Fibroblast of lung (primary cell): Measurements from ENCODE around the gene RTN4RL2. TPM values are rescaled to one million over a fixed set of nuclear protein-coding genes. Genes with fewer than 3 reads are reported as not detected.

Experiments
- DNase-seq, 2 donors: peaks; one replicate each; pipeline versions ENCODE4 v3.0.0 to v3.0.0-alpha.2; 2010; ENCODE audit warnings: low read depth in 2 of 2
- H2AFZ ChIP-seq: 2 replicates; pipeline ENCODE4 v1.5.1; 2012; ENCODE audit warnings: low read length, control low read depth, inconsistent platforms
- H3K27ac ChIP-seq: 2 replicates; pipeline ENCODE4 v1.5.1; 2011; ENCODE audit warnings: low read length, control low read depth; ENCODE audit not compliant: insufficient read depth
- H3K27me3 ChIP-seq: 2 replicates; pipeline ENCODE4 v1.5.1; 2011; ENCODE audit warnings: mild to moderate bottlenecking, low read length; ENCODE audit not compliant: control insufficient read depth, insufficient read depth
- H3K36me3 ChIP-seq: 2 replicates; pipeline ENCODE4 v1.5.1; 2011; ENCODE audit warnings: low read length; ENCODE audit not compliant: control insufficient read depth, insufficient read depth
- H3K4me1 ChIP-seq: 2 replicates; pipeline ENCODE4 v1.5.1; 2011; ENCODE audit warnings: low read length; ENCODE audit not compliant: control insufficient read depth, insufficient read depth; ENCODE audit errors: extremely low read depth
- H3K4me2 ChIP-seq: 2 replicates; pipeline ENCODE4 v1.5.1; 2011; ENCODE audit warnings: low read length, control low read depth; ENCODE audit not compliant: insufficient read depth; ENCODE audit errors: extremely low read depth
- H3K4me3 ChIP-seq, 4 experiments: fragments of 200-600 bp in 1 of 4; sonication (generic) in 1 of 4; replicated peaks in 1 of 4; 2 replicates each; pipeline ENCODE4 v1.5.1; 2011 to 2016; ENCODE audit warnings: low read length in 4 of 4, low read depth in 3 of 4, mild to moderate bottlenecking in 3 of 4, control low read depth in 2 of 4, inconsistent platforms in 1 of 4, mixed read lengths in 1 of 4; ENCODE audit not compliant: insufficient read depth in 1 of 4; ENCODE audit errors: control extremely low read depth in 1 of 4
- H3K79me2 ChIP-seq: 2 replicates; pipeline ENCODE4 v1.5.1; 2012; ENCODE audit warnings: mild to moderate bottlenecking, low read length, inconsistent platforms; ENCODE audit not compliant: control insufficient read depth, insufficient read depth
- H3K9ac ChIP-seq: 2 replicates; pipeline ENCODE4 v1.5.1; 2011; ENCODE audit warnings: mild to moderate bottlenecking, low read length, control low read depth; ENCODE audit not compliant: insufficient read depth
- H3K9me3 ChIP-seq: 2 replicates; pipeline ENCODE4 v1.5.1; 2012; ENCODE audit warnings: low read depth, low read length; ENCODE audit not compliant: control insufficient read depth, insufficient read depth
- H4K20me1 ChIP-seq: 2 replicates; pipeline ENCODE4 v1.5.1; 2011; ENCODE audit warnings: low read length; ENCODE audit not compliant: control insufficient read depth, insufficient read depth; ENCODE audit errors: extremely low read depth
- EZH2 ChIP-seq: IDR thresholded peaks from 2 replicates; pipeline ENCODE4 v1.5.1; 2012; ENCODE audit warnings: low read length, control low read depth, mild to moderate bottlenecking; ENCODE audit errors: missing control alignments
- polyA plus RNA-seq, 2 donors: library from polyadenylated mRNA; depleted of rRNA in 1 of 2; stranded (reverse) in 1 of 2; unstranded in 1 of 2; fragments of >200 nt; gene quantifications; 2 replicates each; pipeline ENCODE4 v1.2.1, GENCODE V29; 2011 to 2012; ENCODE audit warnings: missing spikeins in 1 of 2
- total RNA-seq: library from RNA; depleted of rRNA; stranded (reverse); fragments of >200 nt; gene quantifications from 2 replicates; pipeline ENCODE4 v1.2.1, GENCODE V29; 2014
- TF ChIP-seq, protein P1 (sequence below), 2 donors: IDR thresholded peaks in 1 of 2; conservative IDR thresholded peaks in 1 of 2; 1 replicate in 1 of 2; 2 replicates in 1 of 2; pipeline ENCODE4 v1.5.1; 2011 to 2012; ENCODE audit warnings: low read length in 2 of 2, control low read depth in 1 of 2, inconsistent platforms in 1 of 2, low read depth in 1 of 2, mild to moderate bottlenecking in 1 of 2

The RTN4RL2 gene
- total and polyA plus RNA-seq, 2 donors (not counting 1 experiment from before 2014, with no cell fraction given) = 0.17 to 0.27 TPM

DNA sequence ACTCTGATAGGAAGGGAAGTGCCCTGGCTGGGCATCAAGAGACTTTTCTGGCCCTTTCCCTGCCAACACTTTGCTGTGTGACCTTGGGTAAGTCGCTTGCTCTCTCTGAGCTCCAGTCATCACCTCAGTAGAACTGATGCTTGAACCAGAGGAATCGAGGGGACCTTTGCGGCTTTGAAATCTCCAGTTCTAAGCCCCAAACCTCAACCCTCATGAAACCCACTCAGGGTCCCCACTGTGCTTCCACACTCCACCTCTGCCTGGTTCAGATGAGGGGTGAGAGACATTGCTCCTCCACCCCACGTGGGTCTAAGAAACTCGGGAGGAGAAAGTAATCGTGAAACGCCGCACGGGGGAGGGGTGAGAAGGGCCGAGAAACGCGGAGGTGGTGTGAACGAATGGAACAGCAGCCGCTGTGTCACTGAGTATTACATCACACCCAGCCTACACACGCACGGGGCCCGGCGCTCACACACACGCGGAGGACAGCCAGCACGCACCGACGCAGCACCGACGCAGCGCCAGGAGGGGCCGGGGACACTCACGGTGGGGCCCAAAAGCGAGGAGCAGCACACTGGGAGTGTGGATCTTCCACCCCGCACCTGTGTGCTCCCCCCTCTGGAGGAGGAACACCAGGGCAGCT, 4.3 kb downstream of the RTN4RL2 start:
- TF ChIP-seq, protein P1, sequence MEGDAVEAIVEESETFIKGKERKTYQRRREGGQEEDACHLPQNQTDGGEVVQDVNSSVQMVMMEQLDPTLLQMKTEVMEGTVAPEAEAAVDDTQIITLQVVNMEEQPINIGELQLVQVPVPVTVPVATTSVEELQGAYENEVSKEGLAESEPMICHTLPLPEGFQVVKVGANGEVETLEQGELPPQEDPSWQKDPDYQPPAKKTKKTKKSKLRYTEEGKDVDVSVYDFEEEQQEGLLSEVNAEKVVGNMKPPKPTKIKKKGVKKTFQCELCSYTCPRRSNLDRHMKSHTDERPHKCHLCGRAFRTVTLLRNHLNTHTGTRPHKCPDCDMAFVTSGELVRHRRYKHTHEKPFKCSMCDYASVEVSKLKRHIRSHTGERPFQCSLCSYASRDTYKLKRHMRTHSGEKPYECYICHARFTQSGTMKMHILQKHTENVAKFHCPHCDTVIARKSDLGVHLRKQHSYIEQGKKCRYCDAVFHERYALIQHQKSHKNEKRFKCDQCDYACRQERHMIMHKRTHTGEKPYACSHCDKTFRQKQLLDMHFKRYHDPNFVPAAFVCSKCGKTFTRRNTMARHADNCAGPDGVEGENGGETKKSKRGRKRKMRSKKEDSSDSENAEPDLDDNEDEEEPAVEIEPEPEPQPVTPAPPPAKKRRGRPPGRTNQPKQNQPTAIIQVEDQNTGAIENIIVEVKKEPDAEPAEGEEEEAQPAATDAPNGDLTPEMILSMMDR (conservative IDR thresholded peaks at IDR 0.05 in 1 of 2, IDR thresholded peaks at IDR 0.05 in 1 of 2; ENCODE audit: low read depth in 1 of 2, low read length in 2 of 2) = no peak
- no peak for TF ChIP-seq EZH2
- H3K4me2 ChIP-seq = no peak overlapping the region
- no peak for DNase-seq
- H3K79me2 ChIP-seq = no peaks in the 10 kb centered on the region
- peaks cover 7% of the 10 kb centered on the region for H3K27me3 ChIP-seq
- no peaks in the 10 kb centered on the region for H3K9me3 ChIP-seq
- no peaks in the 10 kb centered on the region for H4K20me1 ChIP-seq
- no peak overlapping the region for H3K9ac ChIP-seq
- H3K36me3 ChIP-seq = no peaks in the 10 kb centered on the region
- H3K4me1 ChIP-seq = no peaks in the 10 kb centered on the region
- H2AFZ ChIP-seq = no peak overlapping the region
- H3K4me3 ChIP-seq = no peak overlapping the region
- no peak overlapping the region for H3K27ac ChIP-seq

DNA sequence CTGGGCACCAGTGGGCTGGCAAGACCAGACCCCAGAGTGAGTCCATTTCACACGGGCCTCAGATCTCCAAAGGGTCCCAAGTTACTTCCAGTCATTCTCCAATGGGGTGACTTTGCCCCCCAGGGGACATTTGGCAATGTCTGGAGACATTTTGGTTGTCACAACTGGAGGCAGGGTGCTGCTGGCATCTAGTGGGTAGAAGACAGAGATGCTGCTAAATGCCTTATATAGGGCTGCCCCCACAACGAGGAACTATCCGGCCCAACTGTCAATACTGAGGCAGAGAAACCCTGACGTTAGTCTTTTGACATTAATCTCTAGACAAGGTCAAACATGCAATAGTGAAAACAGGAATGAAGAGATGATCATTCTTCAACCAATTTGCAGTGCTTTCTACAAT, 6.4 kb downstream of the RTN4RL2 start:
- Histone ChIP-seq H3K36me3 (no peaks in the 10 kb centered on the region), H3K4me1 (no peaks in the 10 kb centered on the region), H3K4me2 (no peak overlapping the region), H2AFZ (no peak overlapping the region), H3K27me3 (peaks cover 2% of the 10 kb centered on the region), H3K9me3 (no peaks in the 10 kb centered on the region), H3K9ac (no peak overlapping the region), H3K79me2 (no peaks in the 10 kb centered on the region), H4K20me1 (no peaks in the 10 kb centered on the region), H3K4me3 (no peak overlapping the region), H3K27ac (no peak overlapping the region)
- no peak for DNase-seq
- TF ChIP-seq, protein P1 (conservative IDR thresholded peaks at IDR 0.05 in 1 of 2, IDR thresholded peaks at IDR 0.05 in 1 of 2; ENCODE audit: low read depth in 1 of 2, low read length in 2 of 2) = no peak
- TF ChIP-seq EZH2 = no peak

DNA sequence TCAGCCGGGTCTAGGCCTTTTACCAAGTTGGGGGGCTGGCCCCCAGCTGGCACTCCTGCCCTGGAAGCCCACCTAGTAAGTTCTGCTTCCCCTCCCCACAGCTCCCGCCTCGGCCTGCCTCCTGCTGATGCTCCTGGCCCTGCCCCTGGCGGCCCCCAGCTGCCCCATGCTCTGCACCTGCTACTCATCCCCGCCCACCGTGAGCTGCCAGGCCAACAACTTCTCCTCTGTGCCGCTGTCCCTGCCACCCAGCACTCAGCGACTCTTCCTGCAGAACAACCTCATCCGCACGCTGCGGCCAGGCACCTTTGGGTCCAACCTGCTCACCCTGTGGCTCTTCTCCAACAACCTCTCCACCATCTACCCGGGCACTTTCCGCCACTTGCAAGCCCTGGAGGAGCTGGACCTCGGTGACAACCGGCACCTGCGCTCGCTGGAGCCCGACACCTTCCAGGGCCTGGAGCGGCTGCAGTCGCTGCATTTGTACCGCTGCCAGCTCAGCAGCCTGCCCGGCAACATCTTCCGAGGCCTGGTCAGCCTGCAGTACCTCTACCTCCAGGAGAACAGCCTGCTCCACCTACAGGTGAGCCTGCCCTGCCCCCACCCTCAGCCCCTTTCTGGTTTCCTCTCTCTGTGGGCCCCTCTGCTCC, 7.3 kb downstream of the RTN4RL2 start:
- H3K4me3 ChIP-seq = no peak overlapping the region
- H3K27me3 ChIP-seq = no peaks in the 10 kb centered on the region
- DNase-seq = no peak
- H3K4me1 ChIP-seq = no peaks in the 10 kb centered on the region
- no peaks in the 10 kb centered on the region for H3K9me3 ChIP-seq
- H3K9ac ChIP-seq = no peak overlapping the region
- no peak for TF ChIP-seq EZH2
- TF ChIP-seq, protein P1 (conservative IDR thresholded peaks at IDR 0.05 in 1 of 2, IDR thresholded peaks at IDR 0.05 in 1 of 2; ENCODE audit: low read depth in 1 of 2, low read length in 2 of 2) = no peak
- no peak overlapping the region for H3K4me2 ChIP-seq
- H3K79me2 ChIP-seq = no peaks in the 10 kb centered on the region
- no peaks in the 10 kb centered on the region for H3K36me3 ChIP-seq
- no peak overlapping the region for H3K27ac ChIP-seq
- H4K20me1 ChIP-seq = no peaks in the 10 kb centered on the region
- H2AFZ ChIP-seq = no peak overlapping the region
